Skeletal muscle tissue (tissue), 4 donors: Measurements from ENCODE around the gene TMPRSS11A. TPM values are rescaled to one million over a fixed set of nuclear protein-coding genes. Genes with fewer than 3 reads are reported as not detected.

ENCODE experiments used
- H3K27ac ChIP-seq: one replicate; pipeline ENCODE4 v1.7.0; 2013; ENCODE audit warnings: mild to moderate bottlenecking, low read depth, low read length, inconsistent platforms
- H3K27me3 ChIP-seq, 3 donors: one replicate each; pipeline ENCODE4 v1.7.0; 2013; ENCODE audit warnings: low read length in 3 of 3; ENCODE audit not compliant: control insufficient read depth in 3 of 3, insufficient read depth in 3 of 3
- H3K36me3 ChIP-seq, 3 donors: one replicate each; pipeline ENCODE4 v1.7.0; 2013; ENCODE audit warnings: low read length in 3 of 3; ENCODE audit not compliant: control insufficient read depth in 3 of 3, insufficient read depth in 3 of 3
- H3K4me1 ChIP-seq, 3 donors: one replicate each; pipeline ENCODE4 v1.7.0; 2013; ENCODE audit warnings: low read length in 3 of 3, mild to moderate bottlenecking in 3 of 3; ENCODE audit not compliant: control insufficient read depth in 3 of 3, insufficient read depth in 3 of 3
- H3K4me3 ChIP-seq, 3 donors: one replicate each; pipeline ENCODE4 v1.7.0; 2013; ENCODE audit warnings: low read length in 3 of 3
- H3K9ac ChIP-seq, 3 donors: one replicate each; pipeline ENCODE4 v1.7.0; 2013; ENCODE audit warnings: low read length in 3 of 3, mild to moderate bottlenecking in 3 of 3, moderate library complexity in 2 of 3, low read depth in 1 of 3
- H3K9me3 ChIP-seq, 3 donors: one replicate each; pipeline ENCODE4 v1.7.0; 2013; ENCODE audit warnings: low read length in 3 of 3; ENCODE audit not compliant: control insufficient read depth in 3 of 3
- total RNA-seq: library from RNA; depleted of rRNA; stranded (reverse); fragments of >200 nt; gene quantifications from one replicate; pipeline ENCODE4 v1.2.3, GENCODE V29; 2014
- donor health status: Osteomylitis.

The TMPRSS11A gene, protein sequence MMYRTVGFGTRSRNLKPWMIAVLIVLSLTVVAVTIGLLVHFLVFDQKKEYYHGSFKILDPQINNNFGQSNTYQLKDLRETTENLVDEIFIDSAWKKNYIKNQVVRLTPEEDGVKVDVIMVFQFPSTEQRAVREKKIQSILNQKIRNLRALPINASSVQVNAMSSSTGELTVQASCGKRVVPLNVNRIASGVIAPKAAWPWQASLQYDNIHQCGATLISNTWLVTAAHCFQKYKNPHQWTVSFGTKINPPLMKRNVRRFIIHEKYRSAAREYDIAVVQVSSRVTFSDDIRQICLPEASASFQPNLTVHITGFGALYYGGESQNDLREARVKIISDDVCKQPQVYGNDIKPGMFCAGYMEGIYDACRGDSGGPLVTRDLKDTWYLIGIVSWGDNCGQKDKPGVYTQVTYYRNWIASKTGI
- total RNA-seq = not detected

DNA sequence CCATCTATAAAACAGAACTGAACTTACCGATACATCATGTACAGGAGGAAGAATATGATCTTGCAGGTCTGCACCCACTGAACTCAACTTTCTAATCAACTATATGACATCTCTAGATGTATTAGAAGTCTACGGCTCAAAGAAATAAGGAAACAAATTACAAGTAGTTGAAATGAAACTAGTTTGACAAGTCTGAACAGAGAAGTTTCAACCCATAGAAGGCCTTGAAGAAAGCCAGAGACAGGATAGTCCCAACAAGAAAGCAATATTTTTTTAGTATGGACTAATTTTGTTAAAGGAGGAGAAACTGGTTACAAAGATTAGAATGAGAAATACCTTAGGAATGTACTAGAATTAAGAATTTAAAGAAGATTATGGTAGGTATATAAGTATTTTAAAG lies at the start of gene TMPRSS11A:
TMPRSS11A (minus strand) TSS at position 138 of the 400 bp plus-strand sequence; CDS start at position 38, 100 bp downstream.
- Histone ChIP-seq H3K9ac (no peak within 1 kb of the TSS), H3K27ac (no peak within 1 kb of the TSS), H3K27me3 (no peaks in the 10 kb centered on the region), H3K36me3 (no peaks in the 10 kb centered on the region), H3K4me1 (no peaks in the 10 kb centered on the region), H3K9me3 (no peaks in the 10 kb centered on the region), H3K4me3 (no peak within 1 kb of the TSS)

DNA sequence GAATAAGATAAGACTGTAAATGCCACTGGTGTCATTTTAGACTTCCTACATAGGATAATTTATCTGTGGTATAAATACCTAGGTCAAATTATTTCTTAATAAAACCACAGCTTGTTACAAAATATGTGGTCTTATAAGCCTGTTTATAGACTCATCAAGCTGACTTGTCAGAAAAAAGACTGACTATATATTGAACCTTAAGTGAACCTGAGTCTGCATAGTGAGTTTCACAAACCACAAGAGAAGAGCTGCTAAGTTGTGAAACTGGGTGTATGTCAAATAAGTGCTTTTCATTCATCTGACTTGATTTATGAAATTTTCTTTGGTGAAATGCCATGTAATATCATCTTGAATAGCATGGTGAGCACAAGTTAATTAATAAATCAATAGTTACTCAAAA lies 48.4 kb upstream of the TMPRSS11A start:
- Histone ChIP-seq H3K9me3 (no peaks in the 10 kb centered on the region), H3K27me3 (no peaks in the 10 kb centered on the region), H3K36me3 (no peaks in the 10 kb centered on the region)

DNA sequence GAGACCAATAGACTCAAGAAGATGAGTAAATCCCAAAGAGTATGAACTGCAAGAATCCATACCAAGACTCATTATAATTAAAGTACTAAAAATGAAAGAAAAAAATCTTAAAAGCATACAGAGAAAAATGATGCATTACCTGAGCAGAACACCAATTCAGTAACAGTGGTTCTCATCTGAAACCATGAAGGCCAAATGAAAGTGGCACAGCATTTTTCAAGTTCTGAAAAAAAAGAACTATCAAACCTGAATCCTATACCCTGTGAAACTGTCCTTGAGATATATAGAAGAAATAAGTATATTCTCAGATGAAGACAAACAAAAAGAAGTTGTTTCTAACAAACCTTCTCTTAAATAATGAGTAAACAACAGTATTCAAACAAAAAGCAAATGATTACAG lies 39.6 kb upstream of the TMPRSS11A start:
- Histone ChIP-seq H3K27me3 (no peaks in the 10 kb centered on the region), H3K9ac (no peak overlapping the region)

More for the DNA sequence above, 48.4 kb upstream of the TMPRSS11A start:
- H3K27ac ChIP-seq = no peak overlapping the region
- no peak overlapping the region for H3K4me3 ChIP-seq
- no peaks in the 10 kb centered on the region for H3K4me1 ChIP-seq
- H3K9ac ChIP-seq = no peak overlapping the region

DNA sequence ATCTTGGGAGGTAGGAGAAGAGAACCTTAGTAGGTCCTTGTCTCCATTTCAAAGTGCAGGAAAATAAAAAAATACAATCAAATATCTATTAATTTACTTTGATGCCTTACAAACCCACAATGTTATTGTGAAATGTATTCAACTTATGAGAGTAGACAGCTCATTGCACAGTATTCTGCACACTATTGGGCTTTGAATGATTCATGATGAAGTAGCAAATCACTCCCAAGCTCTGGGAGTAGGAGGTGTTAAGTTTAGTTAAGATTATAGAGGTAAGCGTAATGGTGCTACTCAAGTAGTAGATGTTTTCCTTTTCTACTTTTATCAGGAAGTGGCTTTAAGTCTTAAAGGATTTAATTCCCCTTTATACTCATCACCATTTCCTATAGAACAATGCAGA lies 32.8 kb upstream of the TMPRSS11A start:
- H3K27ac ChIP-seq = no peak overlapping the region
- no peaks in the 10 kb centered on the region for H3K4me1 ChIP-seq
- H3K27me3 ChIP-seq = no peaks in the 10 kb centered on the region
- H3K9ac ChIP-seq = no peak overlapping the region
- no peaks in the 10 kb centered on the region for H3K9me3 ChIP-seq
- no peak overlapping the region for H3K4me3 ChIP-seq
- no peaks in the 10 kb centered on the region for H3K36me3 ChIP-seq

More for the DNA sequence above, 39.6 kb upstream of the TMPRSS11A start:
- Histone ChIP-seq H3K36me3 (no peaks in the 10 kb centered on the region), H3K27ac (no peak overlapping the region), H3K4me3 (no peak overlapping the region), H3K4me1 (no peaks in the 10 kb centered on the region), H3K9me3 (no peaks in the 10 kb centered on the region)

DNA sequence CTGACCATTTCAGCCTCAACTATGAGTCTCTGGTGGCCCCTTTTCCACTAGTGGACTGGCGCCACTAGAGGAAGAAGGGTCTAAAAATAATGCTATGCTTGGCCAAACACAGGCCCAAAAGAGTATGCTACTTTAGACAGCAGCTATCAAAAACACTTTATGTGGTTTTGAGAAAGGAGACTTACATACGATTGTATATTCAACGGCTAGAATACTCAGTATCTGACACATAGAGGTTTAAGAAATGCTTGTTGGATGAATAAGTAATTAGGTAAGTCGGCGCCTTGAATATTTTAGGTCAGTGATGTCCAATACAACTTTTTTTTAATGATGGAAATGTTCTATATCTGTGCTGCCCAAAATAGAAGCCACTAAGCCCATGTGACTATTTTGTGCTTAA lies 25.7 kb upstream of the TMPRSS11A start:
- H3K36me3 ChIP-seq = no peaks in the 10 kb centered on the region
- no peaks in the 10 kb centered on the region for H3K4me1 ChIP-seq
- no peak overlapping the region for H3K27ac ChIP-seq
- no peaks in the 10 kb centered on the region for H3K27me3 ChIP-seq
- no peak overlapping the region for H3K4me3 ChIP-seq
- no peak overlapping the region for H3K9ac ChIP-seq
- H3K9me3 ChIP-seq = no peaks in the 10 kb centered on the region

DNA sequence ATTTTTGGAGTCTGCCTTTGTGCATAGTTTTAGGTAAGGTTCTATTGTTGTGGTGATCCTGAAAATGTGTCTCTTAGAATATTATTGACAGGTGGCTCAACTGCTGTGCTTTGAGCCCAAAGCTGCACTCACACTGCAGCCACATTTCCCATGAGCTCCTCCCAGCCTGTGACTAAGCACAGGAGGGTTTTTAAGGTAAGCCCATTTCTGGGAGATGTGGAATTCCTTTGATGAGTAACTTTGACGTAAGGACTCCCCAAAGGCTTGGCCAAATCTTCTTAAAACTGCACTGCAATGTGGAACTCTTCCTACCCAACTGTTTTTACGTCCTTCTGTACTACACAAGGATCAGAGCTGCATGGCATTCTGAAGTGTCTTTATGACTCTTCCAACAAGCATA lies 20.0 kb upstream of the TMPRSS11A start:
- Histone ChIP-seq H3K27me3 (no peaks in the 10 kb centered on the region), H3K27ac (no peak overlapping the region), H3K36me3 (no peaks in the 10 kb centered on the region), H3K9ac (no peak overlapping the region), H3K9me3 (no peaks in the 10 kb centered on the region), H3K4me1 (no peaks in the 10 kb centered on the region), H3K4me3 (no peak overlapping the region)

DNA sequence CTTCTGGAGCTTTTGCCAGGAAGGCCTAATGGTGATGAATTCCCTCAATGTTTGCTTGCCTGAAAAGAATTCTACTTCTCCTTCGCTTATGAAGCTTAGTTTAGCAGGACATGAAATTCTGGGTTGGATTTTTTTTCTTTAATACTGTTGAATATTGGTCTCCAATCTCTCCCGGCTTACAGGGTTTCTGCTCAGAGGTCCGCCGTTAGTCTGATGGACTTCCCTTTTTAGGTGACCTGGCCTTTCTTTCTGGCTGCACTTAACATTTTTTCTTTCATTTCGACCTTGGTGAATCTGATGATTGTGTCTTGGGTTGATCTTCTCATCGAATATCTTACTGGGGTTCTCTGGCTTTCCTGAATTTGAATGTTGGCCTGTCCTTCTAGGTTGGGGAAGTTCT lies 17.2 kb upstream of the TMPRSS11A start:
- no peak overlapping the region for H3K9ac ChIP-seq
- H3K9me3 ChIP-seq = peaks cover 0 to 3% (median 2%) of the 10 kb centered on the region in 3 donors
- no peaks in the 10 kb centered on the region for H3K36me3 ChIP-seq
- no peaks in the 10 kb centered on the region for H3K4me1 ChIP-seq
- no peaks in the 10 kb centered on the region for H3K27me3 ChIP-seq
- no peak overlapping the region for H3K4me3 ChIP-seq
- no peak overlapping the region for H3K27ac ChIP-seq

DNA sequence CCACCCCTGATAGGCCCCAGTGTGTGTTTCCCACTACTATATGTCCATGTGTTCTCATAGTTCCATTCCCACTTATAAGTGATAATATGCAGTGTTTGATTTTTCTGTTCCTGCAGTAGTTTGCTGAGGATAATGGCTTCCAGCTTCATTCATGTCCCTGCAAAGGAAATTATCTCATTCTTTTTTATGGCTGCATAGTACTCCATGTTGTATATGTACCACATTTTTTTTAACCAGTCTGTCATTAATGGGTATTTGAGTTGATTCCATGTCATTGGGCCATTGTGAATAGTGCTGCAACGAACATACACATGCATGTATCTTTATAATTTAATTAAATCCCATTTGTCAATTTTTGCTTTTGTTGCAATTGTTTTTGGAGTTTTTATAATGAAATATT lies 10.3 kb upstream of the TMPRSS11A start:
- Histone ChIP-seq H3K4me3 (no peak overlapping the region), H3K27me3 (no peaks in the 10 kb centered on the region), H3K9me3 (peaks cover 0 to 8% (median 3%) of the 10 kb centered on the region in 3 donors), H3K9ac (no peak overlapping the region), H3K4me1 (no peaks in the 10 kb centered on the region), H3K36me3 (no peaks in the 10 kb centered on the region), H3K27ac (no peak overlapping the region)

DNA sequence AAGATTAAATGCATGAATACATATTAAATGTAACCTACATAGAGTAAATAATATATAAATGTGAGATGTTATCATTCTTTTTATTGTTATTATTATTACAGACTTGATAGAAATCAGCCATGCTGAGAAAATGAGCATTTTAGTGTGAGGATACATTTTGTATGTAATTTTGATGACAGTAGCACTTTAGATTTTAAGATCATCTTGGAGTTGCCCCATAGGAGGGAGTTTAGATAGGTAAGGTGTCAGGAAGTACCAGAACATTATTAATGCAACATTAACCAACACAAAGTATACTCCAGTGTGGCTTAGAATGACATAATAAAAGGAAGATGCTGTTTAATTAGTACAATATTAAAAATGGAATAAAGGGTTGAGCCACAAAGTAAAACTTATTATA lies 8.4 kb downstream of the TMPRSS11A start:
- Histone ChIP-seq H3K27me3 (no peaks in the 10 kb centered on the region), H3K4me1 (no peaks in the 10 kb centered on the region), H3K27ac (no peak overlapping the region), H3K4me3 (no peak overlapping the region), H3K9me3 (no peaks in the 10 kb centered on the region), H3K9ac (no peak overlapping the region), H3K36me3 (no peaks in the 10 kb centered on the region)

DNA sequence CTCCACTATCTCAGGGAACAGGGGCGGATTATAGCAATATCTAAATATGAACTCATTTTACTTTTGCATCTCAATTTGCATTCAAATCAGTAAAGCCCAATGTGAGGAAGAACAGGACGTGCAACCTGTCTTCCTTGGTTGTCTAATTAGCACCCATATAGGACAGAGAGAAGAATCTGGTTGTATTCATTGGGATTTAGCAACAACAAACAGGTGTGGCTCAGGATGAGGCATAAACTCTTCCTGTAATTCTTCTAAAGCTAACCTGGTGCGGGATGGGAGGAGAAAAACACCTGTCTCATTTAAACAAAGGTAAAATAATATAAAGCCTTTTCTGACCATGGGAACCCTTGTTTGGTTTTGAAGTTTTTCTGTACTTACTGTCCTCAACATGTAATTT lies 22.2 kb downstream of the TMPRSS11A start:
- no peaks in the 10 kb centered on the region for H3K36me3 ChIP-seq
- no peaks in the 10 kb centered on the region for H3K9me3 ChIP-seq
- no peaks in the 10 kb centered on the region for H3K4me1 ChIP-seq
- no peak overlapping the region for H3K4me3 ChIP-seq
- H3K27ac ChIP-seq = no peak overlapping the region
- no peaks in the 10 kb centered on the region for H3K27me3 ChIP-seq
- H3K9ac ChIP-seq = no peak overlapping the region
